ENCODE measurements around the gene KCNK6.
"Not testable (repeated sequence)": the region's sequence is repeated elsewhere in the genome, so short reads cannot be mapped to it uniquely, and the experiment has no call there.

Gene KCNK6

GRCh38 chr19:38323291-38323690 is 3.6 kb downstream of the KCNK6 start:
- DNase-seq (ENCODE audit: low read depth in 3 of 3) = no peak

GRCh38 chr19:38324431-38324830 is 4.8 kb downstream of the KCNK6 start:
- DNase-seq (ENCODE audit: low read depth in 3 of 3) = no peak

GRCh38 chr19:38326591-38326990 is 6.9 kb downstream of the KCNK6 start:
- no peak for DNase-seq (ENCODE audit: low read depth in 3 of 3)

GRCh38 chr19:38329651-38330050 is 10.0 kb downstream of the KCNK6 start:
- no peak for DNase-seq (ENCODE audit: low read depth in 3 of 3)

- no peak for DNase-seq (ENCODE audit: low read depth in 3 of 3)
Measured at GRCh38 chr19:38331728-38332127, 12.1 kb downstream of the KCNK6 start.

GRCh38 chr19:38333245-38333644 is 13.6 kb downstream of the KCNK6 start:
- DNase-seq (ENCODE audit: low read depth in 3 of 3) = no peak

- peak; percentile 92 to 96 (median 93) for DNase-seq (ENCODE audit: low read depth in 3 of 3)
Measured at GRCh38 chr19:38335949-38336637, 16.4 kb downstream of the KCNK6 start.

- DNase-seq (ENCODE audit: low read depth in 3 of 3) = peak; percentile 93 to 97 (median 95)
Measured at GRCh38 chr19:38336638-38337359, 17.2 kb downstream of the KCNK6 start.

- DNase-seq (ENCODE audit: low read depth in 3 of 3) = no peak
Measured at GRCh38 chr19:38337360-38337653, 17.7 kb downstream of the KCNK6 start.

GRCh38 chr19:38339011-38339410 is 19.4 kb downstream of the KCNK6 start:
- DNase-seq (ENCODE audit: low read depth in 3 of 3) = not testable (repeated sequence)

- no peak for DNase-seq (ENCODE audit: low read depth in 3 of 3)
Measured at GRCh38 chr19:38340927-38341326, 21.3 kb downstream of the KCNK6 start.

- DNase-seq (ENCODE audit: low read depth in 3 of 3) = no peak
Measured at GRCh38 chr19:38346837-38347236, 27.2 kb downstream of the KCNK6 start.

- no peak for DNase-seq (ENCODE audit: low read depth in 3 of 3)
Measured at GRCh38 chr19:38350883-38351282, 31.2 kb downstream of the KCNK6 start.

GRCh38 chr19:38351865-38352395 is 32.3 kb downstream of the KCNK6 start:
- no peak for DNase-seq (ENCODE audit: low read depth in 3 of 3)

- DNase-seq (ENCODE audit: low read depth in 3 of 3) = no peak
Measured at GRCh38 chr19:38352611-38353010, 33.0 kb downstream of the KCNK6 start.

- no peak for DNase-seq (ENCODE audit: low read depth in 3 of 3)
Measured at GRCh38 chr19:38355728-38356725, 36.4 kb downstream of the KCNK6 start.

GRCh38 chr19:38358071-38358470 is 38.4 kb downstream of the KCNK6 start:
- no peak for DNase-seq (ENCODE audit: low read depth in 3 of 3)

- no peak for DNase-seq (ENCODE audit: low read depth in 3 of 3)
Measured at GRCh38 chr19:38359242-38360021, 39.8 kb downstream of the KCNK6 start.

GRCh38 chr19:38360351-38360750 is 40.7 kb downstream of the KCNK6 start:
- DNase-seq (ENCODE audit: low read depth in 3 of 3) = no peak

- no peak for DNase-seq (ENCODE audit: low read depth in 3 of 3)
Measured at GRCh38 chr19:38360839-38361631, 41.4 kb downstream of the KCNK6 start.
